HEK293T (cell line): Measurements from ENCODE around the gene FILIP1.
"Not testable (repeated sequence)": the region's sequence is repeated elsewhere in the genome, so short reads cannot be mapped to it uniquely, and the experiment has no call there.

Experiments
- BHLHE40 ChIP-seq: fragments of 450-650 bp; IDR thresholded peaks from 2 replicates; pipeline ENCODE4 v1.6.1; 2016; ENCODE audit warnings: mild to moderate bottlenecking, moderate library complexity, borderline replicate concordance
- FOXK2 ChIP-seq: fragments of 450-650 bp; IDR thresholded peaks from 2 replicates; pipeline ENCODE4 v1.6.1; 2016; ENCODE audit warnings: mild to moderate bottlenecking
- FOXM1 ChIP-seq: fragments of 450-650 bp; IDR thresholded peaks from 2 replicates; pipeline ENCODE4 v1.6.1; 2017; ENCODE audit warnings: mild to moderate bottlenecking, borderline replicate concordance
- L3MBTL2 ChIP-seq: fragments of 450-650 bp; conservative IDR thresholded peaks from 2 replicates; pipeline ENCODE4 v1.6.1; 2016; ENCODE audit warnings: mild to moderate bottlenecking
- LEF1 ChIP-seq: fragments of 450-650 bp; IDR thresholded peaks from 2 replicates; pipeline ENCODE4 v1.6.1; 2017; ENCODE audit warnings: mild to moderate bottlenecking, borderline replicate concordance
- NFRKB ChIP-seq: fragments of 450-650 bp; IDR thresholded peaks from 2 replicates; pipeline ENCODE4 v1.6.1; 2016; ENCODE audit warnings: mild to moderate bottlenecking, moderate library complexity
- SP1 ChIP-seq: fragments of 450-650 bp; IDR thresholded peaks from 2 replicates; pipeline ENCODE4 v1.6.1; 2017
- SUZ12 ChIP-seq: fragments of 450-650 bp; IDR thresholded peaks from 2 replicates; pipeline ENCODE4 v1.6.1; 2016; ENCODE audit warnings: mild to moderate bottlenecking
- TARDBP ChIP-seq: fragments of 450-650 bp; IDR thresholded peaks from 2 replicates; pipeline ENCODE4 v1.6.1; 2016

- TF ChIP-seq FOXM1, BHLHE40, SP1, SUZ12, FOXK2, NFRKB, LEF1, TARDBP, L3MBTL2: not testable (repeated sequence)
Observed at GRCh38 chr6:75441883-75442282, 51.7 kb downstream of the FILIP1 start.
